Stimulated activated CD4-positive, alpha-beta T cell treated with anti-CD3 and anti-CD28 coated beads, Interleukin-12 subunit alpha, Interleukin-12 subunit beta, amount 100 ng/mL, for 4 hours (primary cell): ENCODE measurements around the gene CBL.
A peak's percentile ranks its signal among the peaks of the same experiment; 100 is the strongest.

Experiments
- DNase-seq: peaks from one replicate; pipeline ENCODE4 v3.0.0-alpha.2; 2020

Gene CBL

GRCh38 chr11:119315131-119316015 is 109.2 kb downstream of the CBL start:
- peak; percentile 50 for DNase-seq

GRCh38 chr11:119316016-119316728 is 110.0 kb downstream of the CBL start:
- no peak for DNase-seq

GRCh38 chr11:119316729-119317591 is 110.8 kb downstream of the CBL start, which contains the start of gene MCAM:
MCAM (minus strand) TSS chr11:119317130; CDS start chr11:119317101, 29 bp downstream.
- DNase-seq: no peak

GRCh38 chr11:119317592-119318239 is 111.6 kb downstream of the CBL start:
- no peak for DNase-seq

GRCh38 chr11:119318240-119319135 is 112.3 kb downstream of the CBL start:
- no peak for DNase-seq

GRCh38 chr11:119319136-119319699 is 113.1 kb downstream of the CBL start:
- no peak for DNase-seq

GRCh38 chr11:119319700-119320239 is 113.6 kb downstream of the CBL start:
- DNase-seq: no peak

GRCh38 chr11:119320240-119320775 is 114.2 kb downstream of the CBL start:
- DNase-seq: no peak

GRCh38 chr11:119320776-119321524 is 114.8 kb downstream of the CBL start:
- DNase-seq: peak; percentile 40

GRCh38 chr11:119322360-119322739 is 116.2 kb downstream of the CBL start:
- no peak for DNase-seq

- no peak for DNase-seq
These were observed 116.9 kb downstream of the CBL start for GRCh38 chr11:119322921-119323531.

GRCh38 chr11:119323532-119324033 is 117.4 kb downstream of the CBL start:
- DNase-seq: peak; percentile 76

GRCh38 chr11:119324189-119324588 is 118.0 kb downstream of the CBL start:
- DNase-seq: no peak

GRCh38 chr11:119329320-119329719 is 123.2 kb downstream of the CBL start:
- DNase-seq: no peak

GRCh38 chr11:119330237-119330636 is 124.1 kb downstream of the CBL start:
- no peak for DNase-seq

- DNase-seq: no peak
These were observed 126.1 kb downstream of the CBL start for GRCh38 chr11:119332111-119332765.

GRCh38 chr11:119334174-119334930 is 128.2 kb downstream of the CBL start, which contains the start of gene RNF26:
RNF26 (plus strand) TSS chr11:119334527; CDS start chr11:119335123, 596 bp downstream.
- peak; percentile 87 for DNase-seq
